Muscle of leg (tissue), 11 donors: ENCODE measurements around the gene SHROOM3. TPM values are rescaled to one million over a fixed set of nuclear protein-coding genes. Genes with fewer than 3 reads are reported as not detected.
"Not testable (repeated sequence)": the region's sequence is repeated elsewhere in the genome, so short reads cannot be mapped to it uniquely, and the experiment has no call there.

ENCODE experiments used
- DNase-seq: peaks from one replicate; pipeline ENCODE4 v3.0.0; 2013
- H3K27ac ChIP-seq: one replicate; pipeline ENCODE4 v1.5.1; 2013; ENCODE audit warnings: mild to moderate bottlenecking, low read length, control low read depth
- H3K27me3 ChIP-seq: one replicate; pipeline ENCODE4 v1.6.1; 2013; ENCODE audit warnings: low read length; ENCODE audit not compliant: control insufficient read depth, insufficient read depth
- H3K36me3 ChIP-seq: one replicate; pipeline ENCODE4 v1.6.1; 2013; ENCODE audit warnings: low read length; ENCODE audit not compliant: control insufficient read depth, insufficient read depth
- H3K4me1 ChIP-seq: one replicate; pipeline ENCODE4 v1.6.1; 2013; ENCODE audit warnings: low read length; ENCODE audit not compliant: control insufficient read depth, insufficient read depth
- H3K4me3 ChIP-seq: one replicate; pipeline ENCODE4 v1.5.1; 2013; ENCODE audit warnings: low read length, control low read depth
- H3K9me3 ChIP-seq: replicated peaks from 2 replicates; pipeline ENCODE4 v1.6.1; 2013; ENCODE audit warnings: low read depth, low read length; ENCODE audit not compliant: control insufficient read depth
- whole genome bisulfite sequencing: methylation state at CpG from one replicate; pipeline ENCODE4 v1.1.5; 2013; ENCODE audit warnings: missing lambda C conversion rate; ENCODE audit not compliant: insufficient coverage; 5-methylcytosine and 5-hydroxymethylcytosine counted together
- polyA plus RNA-seq, 8 donors: library from polyadenylated mRNA; unstranded; fragments of 120-200 nt; gene quantifications; one replicate each; pipeline versions ENCODE4 v1.2.1 to v1.2.3, GENCODE V29; 2013; ENCODE audit warnings: inconsistent platforms in 1 of 8, low replicate concordance in 1 of 8; ENCODE audit not compliant: insufficient read length in 8 of 8, insufficient read depth in 1 of 8
- total RNA-seq: library from RNA; stranded (reverse); fragments of 120-200 nt; gene quantifications from one replicate; pipeline ENCODE4 v1.2.4, GENCODE V29; 2013

Gene SHROOM3
- total and polyA plus RNA-seq, 9 donors, result 21.0 to 57.5 (median 29.0) TPM

DNA sequence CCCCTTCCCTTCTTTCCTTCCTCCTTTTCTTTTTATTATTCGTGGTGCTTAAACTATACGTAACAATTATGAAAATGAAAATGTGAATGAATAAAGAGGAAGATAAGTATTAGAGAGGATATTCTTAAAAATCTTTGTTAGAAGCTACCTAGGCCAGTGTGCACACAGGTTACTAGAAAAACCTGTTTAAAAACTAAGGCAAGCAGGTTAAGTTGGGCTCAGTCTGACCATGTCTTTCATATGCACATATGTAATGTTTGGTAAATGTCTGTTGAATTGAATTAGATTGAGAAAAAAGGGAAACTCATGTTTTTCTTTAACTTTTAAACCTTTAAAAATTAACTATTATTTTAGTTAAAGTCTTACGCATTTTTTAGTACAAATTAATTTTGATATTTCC lies 7.8 kb downstream of the SHROOM3 start:
- Histone ChIP-seq H3K4me1 (no peaks in the 10 kb centered on the region), H3K9me3 (peaks cover 2% of the 10 kb centered on the region), H3K27me3 (no peaks in the 10 kb centered on the region), H3K27ac (no peak overlapping the region), H3K4me3 (no peak overlapping the region), H3K36me3 (no peaks in the 10 kb centered on the region)
- no peak for DNase-seq
- WGBS, result no CpG with 5 or more reads among the region's 3 CpGs

GRCh38 chr4:76443376-76443775 lies 8.3 kb downstream of the SHROOM3 start:
- H3K27me3 ChIP-seq, result no peaks in the 10 kb centered on the region
- DNase-seq, result no peak
- peaks cover 2% of the 10 kb centered on the region for H3K9me3 ChIP-seq
- no peaks in the 10 kb centered on the region for H3K4me1 ChIP-seq
- no CpG with 5 or more reads among the region's 1 CpG for WGBS
- no peaks in the 10 kb centered on the region for H3K36me3 ChIP-seq
- no peak overlapping the region for H3K27ac ChIP-seq
- no peak overlapping the region for H3K4me3 ChIP-seq

GRCh38 chr4:76445911-76446310 lies 10.9 kb downstream of the SHROOM3 start:
- DNase-seq, result no peak
- H3K4me1 ChIP-seq, result no peaks in the 10 kb centered on the region
- no peaks in the 10 kb centered on the region for H3K9me3 ChIP-seq
- H3K36me3 ChIP-seq, result no peaks in the 10 kb centered on the region
- H3K27me3 ChIP-seq, result no peaks in the 10 kb centered on the region
- WGBS, result no CpG with 5 or more reads among the region's 2 CpGs
- no peak overlapping the region for H3K27ac ChIP-seq
- no peak overlapping the region for H3K4me3 ChIP-seq

- Histone ChIP-seq H3K27ac (no peak overlapping the region), H3K36me3 (no peaks in the 10 kb centered on the region), H3K27me3 (no peaks in the 10 kb centered on the region), H3K4me1 (no peaks in the 10 kb centered on the region), H3K9me3 (no peaks in the 10 kb centered on the region), H3K4me3 (no peak overlapping the region)
- no CpG with 5 or more reads among the region's 1 CpG for WGBS
- DNase-seq, result peak; percentile 54
Measured at GRCh38 chr4:76447393-76447851, 12.4 kb downstream of the SHROOM3 start.

GRCh38 chr4:76448211-76448610 lies 13.2 kb downstream of the SHROOM3 start:
- no peak for DNase-seq
- no peak overlapping the region for H3K27ac ChIP-seq
- no peaks in the 10 kb centered on the region for H3K4me1 ChIP-seq
- no peaks in the 10 kb centered on the region for H3K27me3 ChIP-seq
- 93% methylated on average over 3 of the region's 3 CpGs for WGBS
- no peaks in the 10 kb centered on the region for H3K36me3 ChIP-seq
- H3K4me3 ChIP-seq, result no peak overlapping the region
- no peaks in the 10 kb centered on the region for H3K9me3 ChIP-seq

GRCh38 chr4:76449362-76449767 lies 14.3 kb downstream of the SHROOM3 start:
- DNase-seq, result peak; percentile 24
- H3K27ac ChIP-seq, result no peak overlapping the region
- no peaks in the 10 kb centered on the region for H3K36me3 ChIP-seq
- no peaks in the 10 kb centered on the region for H3K9me3 ChIP-seq
- H3K4me1 ChIP-seq, result no peaks in the 10 kb centered on the region
- H3K4me3 ChIP-seq, result no peak overlapping the region
- no peaks in the 10 kb centered on the region for H3K27me3 ChIP-seq
- WGBS, result 0% methylated on average over 1 of the region's 3 CpGs

DNA sequence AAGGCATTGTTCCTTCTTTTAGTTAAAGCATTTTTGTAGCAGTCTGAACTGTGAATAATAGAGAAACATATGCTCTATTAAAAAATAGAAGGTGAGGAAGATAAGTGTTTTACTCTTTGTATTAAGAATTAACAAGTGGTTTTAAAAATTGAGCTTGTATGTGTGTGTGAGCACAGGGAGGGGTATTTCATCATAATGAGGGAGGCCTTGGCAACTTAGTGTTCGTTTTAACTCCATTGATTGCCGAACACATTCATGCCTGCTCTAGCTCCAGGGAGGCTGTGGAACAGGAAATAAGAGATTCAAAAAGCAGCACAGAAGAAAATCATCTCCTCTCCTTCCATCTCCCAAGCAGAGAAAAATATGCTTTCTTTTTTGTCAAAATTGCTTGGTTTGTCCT lies 14.8 kb downstream of the SHROOM3 start:
- no CpG with 5 or more reads among the region's 2 CpGs for WGBS
- H3K4me3 ChIP-seq, result no peak overlapping the region

GRCh38 chr4:76453232-76453631 lies 18.2 kb downstream of the SHROOM3 start:
- Histone ChIP-seq H3K27ac (no peak overlapping the region), H3K9me3 (no peaks in the 10 kb centered on the region), H3K36me3 (no peaks in the 10 kb centered on the region), H3K27me3 (no peaks in the 10 kb centered on the region), H3K4me3 (no peak overlapping the region), H3K4me1 (no peaks in the 10 kb centered on the region)
- DNase-seq, result no peak
- WGBS, result no CpG with 5 or more reads among the region's 2 CpGs

More for the DNA sequence above, 14.8 kb downstream of the SHROOM3 start:
- Histone ChIP-seq H3K4me1 (no peaks in the 10 kb centered on the region), H3K36me3 (no peaks in the 10 kb centered on the region), H3K27me3 (no peaks in the 10 kb centered on the region), H3K9me3 (no peaks in the 10 kb centered on the region), H3K27ac (no peak overlapping the region)
- DNase-seq, result peak; percentile 22

- not testable (repeated sequence) for H3K4me1 ChIP-seq, H3K9me3 ChIP-seq, H3K27me3 ChIP-seq, DNase-seq, H3K36me3 ChIP-seq, H3K27ac ChIP-seq, H3K4me3 ChIP-seq
- no CpG with 5 or more reads among the region's 6 CpGs for WGBS
Measured at GRCh38 chr4:76454073-76454472, 19.0 kb downstream of the SHROOM3 start.

DNA sequence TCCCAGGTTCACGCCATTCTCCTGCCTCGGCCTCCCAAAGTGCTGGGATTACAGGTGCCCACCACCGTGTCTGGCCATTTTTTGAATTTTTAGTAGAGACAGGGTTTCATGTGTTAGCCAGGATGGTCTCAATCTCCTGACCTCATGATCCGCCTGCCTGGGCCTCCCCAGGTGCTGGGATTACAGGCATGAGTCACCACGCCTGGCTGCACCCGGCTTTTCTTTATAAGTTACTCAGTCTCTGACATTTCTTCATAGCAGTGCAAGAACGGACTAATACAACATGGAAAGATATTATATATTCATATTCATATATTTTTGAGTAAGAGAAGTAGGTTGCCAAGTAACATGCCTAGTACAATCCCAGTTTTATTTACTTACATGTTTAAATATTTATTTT lies 22.9 kb downstream of the SHROOM3 start:
- Histone ChIP-seq H3K4me1 (peaks cover 6% of the 10 kb centered on the region), H3K36me3 (no peaks in the 10 kb centered on the region), H3K9me3 (no peaks in the 10 kb centered on the region), H3K27me3 (no peaks in the 10 kb centered on the region), H3K4me3 (no peak overlapping the region), H3K27ac (no peak overlapping the region)
- 81% methylated on average over 3 of the region's 7 CpGs for WGBS
- no peak for DNase-seq

GRCh38 chr4:76458297-76458696 lies 23.3 kb downstream of the SHROOM3 start:
- DNase-seq, result no peak
- no peak overlapping the region for H3K4me3 ChIP-seq
- H3K4me1 ChIP-seq, result peaks cover 6% of the 10 kb centered on the region
- H3K9me3 ChIP-seq, result peaks cover 2% of the 10 kb centered on the region
- H3K36me3 ChIP-seq, result no peaks in the 10 kb centered on the region
- whole genome bisulfite sequencing, result no CpG with 5 or more reads among the region's 2 CpGs
- H3K27me3 ChIP-seq, result no peaks in the 10 kb centered on the region
- no peak overlapping the region for H3K27ac ChIP-seq
